ENCODE results near the gene DRC1. TPM values are rescaled to one million over a fixed set of nuclear protein-coding genes. Genes with fewer than 3 reads are reported as not detected.

Gene DRC1
- total RNA-seq, 2 experiments from 2014 or later: not detected

- intact Hi-C loops (cut with micrococcal nuclease): no loop called here
- Mint-ChIP-seq H3K36me3 (no peaks in the 10 kb centered on the region), H3K27ac (no peak overlapping the region), H3K9me3 (no peaks in the 10 kb centered on the region), H3K4me1 (ENCODE audit: low read depth) (peaks cover 5% of the 10 kb centered on the region), H3K4me3 (no peak overlapping the region), H3K27me3 (no peaks in the 10 kb centered on the region)
- CTCF ChIA-PET: interaction anchor here (2.2 kb wide), 1 partner anchor 10 kb away, joined by 7 read pairs; no protein-coding TSS in a partner anchor
- POLR2A ChIA-PET: no interaction called here
- no peak for DNase-seq
These were observed 77.5 kb downstream of the DRC1 start for GRCh38 chr2:26479131-26479788.

GRCh38 chr2:26479789-26480565 lies 78.3 kb downstream of the DRC1 start:
- no peak for DNase-seq
- ChIA-PET POLR2A (no interaction called here), CTCF (interaction anchor here (2.2 kb wide), 1 partner anchor 11 kb away, joined by 7 read pairs; no protein-coding TSS in a partner anchor)
- no peaks in the 10 kb centered on the region for H3K36me3 Mint-ChIP-seq
- no peak overlapping the region for H3K4me3 Mint-ChIP-seq
- intact Hi-C loops (cut with micrococcal nuclease): no loop called here
- no peaks in the 10 kb centered on the region for H3K9me3 Mint-ChIP-seq
- H3K27ac Mint-ChIP-seq: no peak overlapping the region
- H3K4me1 Mint-ChIP-seq (ENCODE audit: low read depth): peaks cover 5% of the 10 kb centered on the region
- no peaks in the 10 kb centered on the region for H3K27me3 Mint-ChIP-seq

GRCh38 chr2:26480566-26481423 lies 79.1 kb downstream of the DRC1 start:
- intact Hi-C loops (cut with micrococcal nuclease): no loop called here
- Mint-ChIP-seq H3K27ac (no peak overlapping the region), H3K4me1 (ENCODE audit: low read depth) (peaks cover 5% of the 10 kb centered on the region), H3K36me3 (no peaks in the 10 kb centered on the region), H3K9me3 (no peaks in the 10 kb centered on the region), H3K4me3 (no peak overlapping the region), H3K27me3 (no peaks in the 10 kb centered on the region)
- no peak for DNase-seq
- POLR2A ChIA-PET: no interaction called here
- CTCF ChIA-PET: interaction anchor here (0.9 to 2.2 kb wide), 2 partner anchors 11 to 99 kb away, joined by 3 to 7 read pairs; no protein-coding TSS in a partner anchor

GRCh38 chr2:26481706-26482105 lies 80.0 kb downstream of the DRC1 start:
- Mint-ChIP-seq H3K9me3 (no peaks in the 10 kb centered on the region), H3K4me1 (ENCODE audit: low read depth) (peaks cover 5% of the 10 kb centered on the region), H3K27me3 (no peaks in the 10 kb centered on the region), H3K4me3 (no peak overlapping the region), H3K36me3 (no peaks in the 10 kb centered on the region), H3K27ac (no peak overlapping the region)
- ChIA-PET POLR2A (no interaction called here), CTCF (interaction anchor here (2.2 kb wide), 1 partner anchor 12 kb away, joined by 7 read pairs; no protein-coding TSS in a partner anchor)
- intact Hi-C loops (cut with micrococcal nuclease): no loop called here
- no peak for DNase-seq

GRCh38 chr2:26482211-26483026 lies 80.7 kb downstream of the DRC1 start:
- Mint-ChIP-seq H3K36me3 (no peaks in the 10 kb centered on the region), H3K9me3 (no peaks in the 10 kb centered on the region), H3K27ac (no peak overlapping the region), H3K4me3 (no peak overlapping the region), H3K4me1 (ENCODE audit: low read depth) (peaks cover 5% of the 10 kb centered on the region), H3K27me3 (no peaks in the 10 kb centered on the region)
- ChIA-PET POLR2A (no interaction called here), CTCF (no interaction called here)
- no peak for DNase-seq
- intact Hi-C loops (cut with micrococcal nuclease): no loop called here

- no peaks in the 10 kb centered on the region for H3K4me1 Mint-ChIP-seq (ENCODE audit: low read depth)
- intact Hi-C loops (cut with micrococcal nuclease): no loop called here
- no peak overlapping the region for H3K4me3 Mint-ChIP-seq
- no peaks in the 10 kb centered on the region for H3K36me3 Mint-ChIP-seq
- no peak overlapping the region for H3K27ac Mint-ChIP-seq
- H3K27me3 Mint-ChIP-seq: peaks cover 2% of the 10 kb centered on the region
- CTCF ChIA-PET: no interaction called here
- DNase-seq: no peak
- H3K9me3 Mint-ChIP-seq: no peaks in the 10 kb centered on the region
- POLR2A ChIA-PET: no interaction called here
These were observed 81.3 kb downstream of the DRC1 start for GRCh38 chr2:26483027-26483326.

GRCh38 chr2:26483516-26483915 lies 81.8 kb downstream of the DRC1 start:
- Mint-ChIP-seq H3K27ac (no peak overlapping the region), H3K4me3 (no peak overlapping the region), H3K27me3 (peaks cover 2% of the 10 kb centered on the region), H3K9me3 (no peaks in the 10 kb centered on the region), H3K36me3 (no peaks in the 10 kb centered on the region), H3K4me1 (ENCODE audit: low read depth) (no peaks in the 10 kb centered on the region)
- ChIA-PET CTCF (no interaction called here), POLR2A (no interaction called here)
- intact Hi-C loops (cut with micrococcal nuclease): no loop called here
- no peak for DNase-seq

- POLR2A ChIA-PET: no interaction called here
- Mint-ChIP-seq H3K36me3 (no peaks in the 10 kb centered on the region), H3K27me3 (peaks cover 2% of the 10 kb centered on the region), H3K27ac (no peak overlapping the region), H3K9me3 (no peaks in the 10 kb centered on the region), H3K4me3 (no peak overlapping the region), H3K4me1 (ENCODE audit: low read depth) (no peaks in the 10 kb centered on the region)
- intact Hi-C loops (cut with micrococcal nuclease): no loop called here
- CTCF ChIA-PET: no interaction called here
- no peak for DNase-seq
These were observed 82.3 kb downstream of the DRC1 start for GRCh38 chr2:26483957-26484565.

GRCh38 chr2:26484579-26484978 lies 82.9 kb downstream of the DRC1 start:
- Mint-ChIP-seq H3K4me3 (no peak overlapping the region), H3K9me3 (no peaks in the 10 kb centered on the region), H3K27ac (no peak overlapping the region), H3K36me3 (no peaks in the 10 kb centered on the region), H3K27me3 (peaks cover 2% of the 10 kb centered on the region), H3K4me1 (ENCODE audit: low read depth) (no peaks in the 10 kb centered on the region)
- intact Hi-C loops (cut with micrococcal nuclease): no loop called here
- ChIA-PET POLR2A (no interaction called here), CTCF (interaction anchor here (0.9 kb wide), 1 partner anchor 93 kb away, joined by 3 read pairs; no protein-coding TSS in a partner anchor)
- no peak for DNase-seq

- Mint-ChIP-seq H3K27me3 (peaks cover 2% of the 10 kb centered on the region), H3K27ac (no peak overlapping the region), H3K4me1 (ENCODE audit: low read depth) (no peaks in the 10 kb centered on the region), H3K36me3 (no peaks in the 10 kb centered on the region), H3K9me3 (no peaks in the 10 kb centered on the region), H3K4me3 (no peak overlapping the region)
- CTCF ChIA-PET: interaction anchor here (0.9 kb wide), 1 partner anchor 92 kb away, joined by 3 read pairs; no protein-coding TSS in a partner anchor
- POLR2A ChIA-PET: no interaction called here
- intact Hi-C loops (cut with micrococcal nuclease): no loop called here
- DNase-seq: no peak
These were observed 83.4 kb downstream of the DRC1 start for GRCh38 chr2:26485099-26485498.

GRCh38 chr2:26485725-26486418 lies 84.2 kb downstream of the DRC1 start:
- Mint-ChIP-seq H3K27me3 (peaks cover 2% of the 10 kb centered on the region), H3K9me3 (no peaks in the 10 kb centered on the region), H3K27ac (no peak overlapping the region), H3K4me1 (ENCODE audit: low read depth) (no peaks in the 10 kb centered on the region), H3K4me3 (no peak overlapping the region), H3K36me3 (no peaks in the 10 kb centered on the region)
- CTCF ChIA-PET: no interaction called here
- DNase-seq: no peak
- POLR2A ChIA-PET: no interaction called here
- intact Hi-C loops (cut with micrococcal nuclease): no loop called here

Data from activated CD4-positive, alpha-beta memory T cell treated with anti-CD3 and anti-CD28 coated beads for 36 hours (primary cell).